BE2C (cell line): Measurements from ENCODE around the gene TBCCD1.

Experiments
- DNase-seq: peaks from one replicate; pipeline ENCODE4 v3.0.0-alpha.2; 2020
- H3K27me3 ChIP-seq: fragments of 250-450 bp; sonication (Bioruptor Pico); 2 replicates; pipeline ENCODE4 v1.5.1; 2020; ENCODE audit warnings: mild to moderate bottlenecking
- H3K36me3 ChIP-seq: fragments of 250-450 bp; sonication (Bioruptor Pico); 2 replicates; pipeline ENCODE4 v1.5.1; 2020; ENCODE audit warnings: mild to moderate bottlenecking
- H3K4me1 ChIP-seq: fragments of 250-450 bp; sonication (Bioruptor Pico); 2 replicates; pipeline ENCODE4 v1.5.1; 2020
- H3K4me3 ChIP-seq: 2 replicates; pipeline ENCODE4 v1.5.1; 2011; ENCODE audit warnings: low read depth, low read length
- H3K9me3 ChIP-seq: fragments of 250-450 bp; sonication (Bioruptor Pico); 2 replicates; pipeline ENCODE4 v1.5.1; 2020
- TF ChIP-seq, protein P1 (sequence below): IDR thresholded peaks from 2 replicates; pipeline ENCODE4 v1.5.1; 2012; ENCODE audit warnings: mild to moderate bottlenecking, low read depth, low read length

The TBCCD1 gene

DNA sequence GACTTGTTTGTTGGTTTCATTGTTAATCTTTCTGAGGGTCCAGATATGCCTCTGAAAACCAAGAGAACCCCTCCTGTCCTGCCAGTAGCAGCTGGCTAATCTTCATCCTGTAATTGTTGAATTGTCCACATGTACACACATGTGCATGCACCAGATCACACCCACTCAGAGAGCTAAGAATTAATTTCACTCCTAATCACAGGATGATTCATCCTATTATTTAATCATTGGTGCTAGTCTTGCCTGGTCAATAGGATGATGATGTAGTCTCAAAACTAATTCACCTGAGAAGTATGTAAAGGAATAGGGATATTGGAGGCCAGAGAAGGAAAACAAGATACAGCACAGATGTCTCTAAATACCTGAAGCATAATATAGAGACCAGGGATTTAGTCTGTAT lies 37.9 kb upstream of the TBCCD1 start:
- no peaks in the 10 kb centered on the region for H3K4me1 ChIP-seq
- H3K4me3 ChIP-seq = no peak overlapping the region
- H3K27me3 ChIP-seq = no peaks in the 10 kb centered on the region
- DNase-seq = no peak
- H3K9me3 ChIP-seq = no peaks in the 10 kb centered on the region
- TF ChIP-seq, protein P1, sequence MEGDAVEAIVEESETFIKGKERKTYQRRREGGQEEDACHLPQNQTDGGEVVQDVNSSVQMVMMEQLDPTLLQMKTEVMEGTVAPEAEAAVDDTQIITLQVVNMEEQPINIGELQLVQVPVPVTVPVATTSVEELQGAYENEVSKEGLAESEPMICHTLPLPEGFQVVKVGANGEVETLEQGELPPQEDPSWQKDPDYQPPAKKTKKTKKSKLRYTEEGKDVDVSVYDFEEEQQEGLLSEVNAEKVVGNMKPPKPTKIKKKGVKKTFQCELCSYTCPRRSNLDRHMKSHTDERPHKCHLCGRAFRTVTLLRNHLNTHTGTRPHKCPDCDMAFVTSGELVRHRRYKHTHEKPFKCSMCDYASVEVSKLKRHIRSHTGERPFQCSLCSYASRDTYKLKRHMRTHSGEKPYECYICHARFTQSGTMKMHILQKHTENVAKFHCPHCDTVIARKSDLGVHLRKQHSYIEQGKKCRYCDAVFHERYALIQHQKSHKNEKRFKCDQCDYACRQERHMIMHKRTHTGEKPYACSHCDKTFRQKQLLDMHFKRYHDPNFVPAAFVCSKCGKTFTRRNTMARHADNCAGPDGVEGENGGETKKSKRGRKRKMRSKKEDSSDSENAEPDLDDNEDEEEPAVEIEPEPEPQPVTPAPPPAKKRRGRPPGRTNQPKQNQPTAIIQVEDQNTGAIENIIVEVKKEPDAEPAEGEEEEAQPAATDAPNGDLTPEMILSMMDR = no peak
- no peaks in the 10 kb centered on the region for H3K36me3 ChIP-seq

DNA sequence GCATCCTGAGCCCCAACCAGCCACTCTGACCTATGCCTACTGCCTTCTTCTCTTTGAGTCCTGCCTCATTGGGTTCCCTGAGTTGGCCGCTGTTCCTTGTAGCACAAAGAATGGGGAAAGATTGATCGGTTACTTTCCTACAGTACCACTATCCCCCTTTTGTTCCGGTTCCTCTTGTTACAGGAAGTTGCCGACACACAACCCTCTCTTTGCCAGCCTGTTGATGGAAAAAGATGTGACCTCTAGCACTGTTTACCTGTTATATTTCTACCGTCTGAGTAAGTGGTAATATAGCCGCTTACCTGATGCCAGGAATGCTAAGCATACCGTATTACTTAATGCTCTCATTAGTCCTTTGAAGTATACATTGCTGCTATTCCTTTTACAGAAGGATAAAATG lies 36.0 kb upstream of the TBCCD1 start:
- no peak overlapping the region for H3K4me3 ChIP-seq
- TF ChIP-seq, protein P1 = no peak
- no peaks in the 10 kb centered on the region for H3K36me3 ChIP-seq
- H3K9me3 ChIP-seq = no peaks in the 10 kb centered on the region
- DNase-seq = no peak
- no peaks in the 10 kb centered on the region for H3K27me3 ChIP-seq
- H3K4me1 ChIP-seq = no peaks in the 10 kb centered on the region

DNA sequence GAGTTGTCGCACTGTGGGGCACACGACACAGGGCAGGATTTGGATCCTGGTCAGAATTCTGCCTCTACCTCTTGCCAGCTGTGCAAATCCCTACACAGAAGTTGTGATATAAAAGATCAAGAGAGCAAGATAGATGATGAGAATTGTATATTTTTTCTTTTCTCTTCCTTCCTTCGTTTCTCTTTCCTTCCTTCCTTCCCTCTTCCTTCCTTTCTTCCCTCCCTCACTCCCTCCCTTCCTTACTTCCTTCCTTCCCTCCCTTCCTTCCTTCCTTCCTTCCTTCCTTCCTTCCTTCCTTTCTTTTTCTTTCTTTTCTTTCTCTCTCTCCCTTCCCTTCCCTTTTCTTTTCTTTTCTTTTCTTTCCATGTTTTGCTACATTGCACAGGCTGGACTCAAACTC lies 33.8 kb upstream of the TBCCD1 start:
- no peaks in the 10 kb centered on the region for H3K27me3 ChIP-seq
- no peaks in the 10 kb centered on the region for H3K4me1 ChIP-seq
- no peaks in the 10 kb centered on the region for H3K36me3 ChIP-seq
- DNase-seq = no peak
- TF ChIP-seq, protein P1 = no peak
- no peaks in the 10 kb centered on the region for H3K9me3 ChIP-seq
- H3K4me3 ChIP-seq = no peak overlapping the region

DNA sequence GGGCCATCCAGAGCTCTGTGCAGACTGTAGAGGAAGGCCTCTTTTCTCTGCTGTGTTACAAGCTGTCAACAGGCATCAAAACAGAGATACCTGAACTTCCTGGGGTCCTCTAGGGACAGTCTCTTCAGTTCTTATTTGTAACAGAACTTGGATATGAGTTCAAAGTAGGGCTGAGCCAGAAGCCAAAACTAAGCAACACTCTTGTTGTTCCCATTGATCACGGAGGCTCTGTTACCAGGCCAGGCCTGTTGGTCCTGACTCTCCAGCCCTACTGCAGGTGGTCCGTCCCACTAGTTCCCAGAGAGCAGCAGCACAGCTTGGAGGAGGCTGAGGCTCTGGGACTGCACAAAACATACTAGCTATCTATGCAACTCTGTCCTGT lies 32.6 kb upstream of the TBCCD1 start:
- Histone ChIP-seq H3K4me1 (no peaks in the 10 kb centered on the region), H3K36me3 (no peaks in the 10 kb centered on the region), H3K4me3 (no peak overlapping the region), H3K27me3 (no peaks in the 10 kb centered on the region), H3K9me3 (no peaks in the 10 kb centered on the region)
- TF ChIP-seq, protein P1 = no peak
- DNase-seq = no peak

DNA sequence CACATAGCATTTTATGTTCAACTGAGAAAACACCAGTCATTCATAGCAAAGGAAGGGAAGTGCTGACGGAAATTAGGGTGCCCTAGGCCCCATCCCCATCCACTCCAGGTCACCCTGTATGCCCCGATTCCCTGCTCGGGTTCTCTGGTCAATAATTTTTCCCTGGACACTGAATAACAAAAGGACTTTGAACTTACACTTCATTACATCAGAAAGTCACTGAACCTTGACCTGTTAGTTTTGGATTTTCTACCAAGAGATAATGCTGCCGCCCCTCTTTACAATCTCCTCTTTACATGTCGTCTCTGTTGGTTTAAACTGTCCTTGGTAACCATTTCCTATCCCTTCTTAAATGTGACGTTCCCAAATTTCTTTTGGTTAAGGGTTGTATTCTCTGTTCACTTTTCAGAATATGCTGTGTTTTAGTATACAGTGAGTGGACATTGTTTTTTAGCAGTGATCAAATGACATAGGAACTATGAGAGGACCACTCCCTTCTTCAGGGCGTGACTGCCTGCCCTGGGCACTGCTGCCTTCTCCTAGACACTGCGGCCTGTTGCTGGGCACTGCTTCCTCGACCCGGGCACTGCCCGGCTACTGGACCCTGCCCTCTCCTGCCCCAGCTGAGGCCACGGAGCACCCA lies 32.1 kb upstream of the TBCCD1 start:
- H3K27me3 ChIP-seq = no peaks in the 10 kb centered on the region
- TF ChIP-seq, protein P1 = no peak
- H3K9me3 ChIP-seq = no peaks in the 10 kb centered on the region
- no peak for DNase-seq
- no peaks in the 10 kb centered on the region for H3K4me1 ChIP-seq
- no peaks in the 10 kb centered on the region for H3K36me3 ChIP-seq
- H3K4me3 ChIP-seq = no peak overlapping the region

DNA sequence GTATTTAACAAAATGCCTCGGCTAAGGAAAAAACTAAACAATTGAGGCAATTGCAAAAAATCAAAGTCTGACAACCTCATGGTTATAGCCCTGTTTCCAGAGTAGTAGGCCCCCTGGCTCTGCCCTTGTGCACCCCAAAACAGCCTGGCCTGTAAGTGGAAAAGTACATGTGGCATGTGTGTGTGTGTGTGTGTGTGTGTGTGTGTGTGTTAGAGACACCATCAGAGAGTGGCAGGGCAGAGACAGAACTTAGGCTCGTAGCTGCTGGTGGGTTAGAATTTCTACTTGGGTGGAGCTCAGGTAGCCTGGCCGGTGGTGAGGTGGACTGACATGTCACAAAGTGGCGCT lies 31.6 kb upstream of the TBCCD1 start:
- Histone ChIP-seq H3K27me3 (no peaks in the 10 kb centered on the region), H3K9me3 (no peaks in the 10 kb centered on the region), H3K36me3 (no peaks in the 10 kb centered on the region), H3K4me3 (no peak overlapping the region), H3K4me1 (no peaks in the 10 kb centered on the region)
- DNase-seq = no peak
- TF ChIP-seq, protein P1 = no peak
